GM12872 (cell line): ENCODE measurements around the gene RAD51D.

Experiments
- TF ChIP-seq, protein P1 (sequence below): IDR thresholded peaks from 3 replicates; pipeline ENCODE4 v1.5.1; 2011; ENCODE audit warnings: low read depth, mild to moderate bottlenecking, low read length, moderate library complexity; ENCODE audit not compliant: insufficient read depth

RAD51D gene

DNA sequence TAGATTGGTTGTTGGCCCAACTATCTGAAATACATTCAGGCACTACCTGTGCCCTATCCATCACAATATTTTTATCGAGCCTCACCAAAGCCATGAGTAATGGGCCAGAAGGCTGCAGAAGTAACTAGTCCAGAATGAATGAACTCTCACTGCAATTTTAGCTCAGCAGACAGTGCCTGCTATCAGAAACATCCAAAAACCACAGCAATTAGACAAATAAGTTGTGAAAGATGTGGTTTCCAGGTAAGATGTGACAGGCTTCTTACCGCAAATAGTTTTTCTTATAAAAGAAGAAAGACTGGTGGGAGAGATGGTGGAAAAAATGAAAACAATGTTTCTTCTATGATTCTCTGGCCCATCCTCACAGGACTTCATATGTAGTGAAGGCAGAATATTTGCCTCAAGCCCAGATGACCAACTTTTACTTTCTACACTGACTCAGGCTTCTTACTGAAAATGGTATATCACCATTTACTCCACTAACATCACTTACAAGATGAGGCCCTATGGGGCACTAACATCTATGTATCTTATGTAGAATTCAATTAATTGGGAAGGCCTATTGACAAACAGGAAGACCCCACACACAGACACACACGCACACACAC lies 46.4 kb downstream of the RAD51D start:
- TF ChIP-seq, protein P1, sequence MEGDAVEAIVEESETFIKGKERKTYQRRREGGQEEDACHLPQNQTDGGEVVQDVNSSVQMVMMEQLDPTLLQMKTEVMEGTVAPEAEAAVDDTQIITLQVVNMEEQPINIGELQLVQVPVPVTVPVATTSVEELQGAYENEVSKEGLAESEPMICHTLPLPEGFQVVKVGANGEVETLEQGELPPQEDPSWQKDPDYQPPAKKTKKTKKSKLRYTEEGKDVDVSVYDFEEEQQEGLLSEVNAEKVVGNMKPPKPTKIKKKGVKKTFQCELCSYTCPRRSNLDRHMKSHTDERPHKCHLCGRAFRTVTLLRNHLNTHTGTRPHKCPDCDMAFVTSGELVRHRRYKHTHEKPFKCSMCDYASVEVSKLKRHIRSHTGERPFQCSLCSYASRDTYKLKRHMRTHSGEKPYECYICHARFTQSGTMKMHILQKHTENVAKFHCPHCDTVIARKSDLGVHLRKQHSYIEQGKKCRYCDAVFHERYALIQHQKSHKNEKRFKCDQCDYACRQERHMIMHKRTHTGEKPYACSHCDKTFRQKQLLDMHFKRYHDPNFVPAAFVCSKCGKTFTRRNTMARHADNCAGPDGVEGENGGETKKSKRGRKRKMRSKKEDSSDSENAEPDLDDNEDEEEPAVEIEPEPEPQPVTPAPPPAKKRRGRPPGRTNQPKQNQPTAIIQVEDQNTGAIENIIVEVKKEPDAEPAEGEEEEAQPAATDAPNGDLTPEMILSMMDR = no peak

DNA sequence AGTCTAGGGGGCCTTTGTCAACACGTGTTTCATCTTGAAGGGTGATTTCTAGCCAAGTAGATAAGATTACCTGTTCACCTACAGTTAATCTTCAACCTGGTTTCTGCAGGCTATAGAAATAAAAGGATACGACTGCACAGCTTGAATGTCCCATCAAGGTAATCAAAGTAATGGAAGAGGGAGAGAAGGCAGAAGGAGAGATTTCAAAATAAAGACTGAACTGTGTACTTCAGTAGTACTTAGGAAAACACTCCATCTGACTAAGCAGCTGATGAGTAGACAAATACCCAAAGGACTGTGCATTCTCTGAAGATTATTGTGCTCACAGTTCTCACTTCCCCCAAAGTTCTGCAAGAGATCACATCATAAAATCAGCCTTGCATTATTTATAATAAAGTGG lies 50.3 kb downstream of the RAD51D start:
- TF ChIP-seq, protein P1 = no peak

- TF ChIP-seq, protein P1 = no peak
These were observed 51.4 kb downstream of the RAD51D start for GRCh38 chr17:35068249-35068648.

DNA sequence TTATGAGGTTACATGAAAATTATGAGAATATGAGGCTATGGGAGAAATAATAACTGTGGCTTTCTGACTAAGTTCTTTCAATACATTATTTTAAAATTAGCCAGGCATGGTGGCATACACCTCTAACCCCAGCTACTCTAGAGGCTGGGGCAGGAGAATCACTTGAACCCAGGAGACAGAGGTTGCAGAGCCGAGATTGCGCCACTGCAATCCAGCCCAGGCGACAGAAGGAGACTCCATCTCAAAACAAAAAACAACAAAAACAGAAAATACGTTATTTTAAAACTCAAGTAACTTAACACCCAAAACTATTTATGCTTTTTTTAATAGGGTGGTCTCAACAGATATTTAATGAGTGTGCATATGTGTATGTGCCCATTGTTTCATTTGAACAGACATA lies 53.8 kb downstream of the RAD51D start:
- TF ChIP-seq, protein P1 = no peak

DNA sequence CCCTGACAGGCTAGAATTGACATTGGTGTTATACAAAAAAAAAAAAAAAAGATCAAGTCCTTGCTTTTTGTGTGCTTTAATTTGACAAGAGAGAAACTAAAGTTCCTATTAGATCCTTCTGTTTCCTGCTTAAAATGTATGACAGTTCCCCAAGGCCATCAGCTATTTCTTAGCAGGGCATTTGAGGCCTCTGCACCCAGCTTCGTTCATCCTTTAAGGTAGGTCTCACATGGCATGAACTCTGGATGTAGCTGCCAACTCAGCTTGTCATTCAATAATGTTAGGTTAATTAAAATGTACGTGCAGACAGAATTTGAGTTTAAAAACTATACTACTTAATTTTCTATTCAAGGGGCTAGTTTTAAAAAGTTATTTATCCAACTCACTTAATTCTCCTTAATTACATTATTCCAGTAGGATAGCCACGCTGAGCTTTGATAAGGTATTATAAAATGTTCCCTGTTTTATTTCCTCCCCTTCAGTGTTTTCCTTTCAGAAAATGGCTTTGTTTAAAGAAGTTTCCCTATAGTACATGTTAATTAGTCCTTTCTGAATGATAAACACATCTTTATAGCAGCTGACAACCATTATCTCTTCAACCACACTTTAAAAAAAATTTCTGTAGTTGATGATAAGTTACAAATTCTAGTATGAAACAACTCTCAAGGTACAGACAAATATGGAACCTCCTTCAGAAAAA lies 55.0 kb downstream of the RAD51D start:
- TF ChIP-seq, protein P1 = no peak

DNA sequence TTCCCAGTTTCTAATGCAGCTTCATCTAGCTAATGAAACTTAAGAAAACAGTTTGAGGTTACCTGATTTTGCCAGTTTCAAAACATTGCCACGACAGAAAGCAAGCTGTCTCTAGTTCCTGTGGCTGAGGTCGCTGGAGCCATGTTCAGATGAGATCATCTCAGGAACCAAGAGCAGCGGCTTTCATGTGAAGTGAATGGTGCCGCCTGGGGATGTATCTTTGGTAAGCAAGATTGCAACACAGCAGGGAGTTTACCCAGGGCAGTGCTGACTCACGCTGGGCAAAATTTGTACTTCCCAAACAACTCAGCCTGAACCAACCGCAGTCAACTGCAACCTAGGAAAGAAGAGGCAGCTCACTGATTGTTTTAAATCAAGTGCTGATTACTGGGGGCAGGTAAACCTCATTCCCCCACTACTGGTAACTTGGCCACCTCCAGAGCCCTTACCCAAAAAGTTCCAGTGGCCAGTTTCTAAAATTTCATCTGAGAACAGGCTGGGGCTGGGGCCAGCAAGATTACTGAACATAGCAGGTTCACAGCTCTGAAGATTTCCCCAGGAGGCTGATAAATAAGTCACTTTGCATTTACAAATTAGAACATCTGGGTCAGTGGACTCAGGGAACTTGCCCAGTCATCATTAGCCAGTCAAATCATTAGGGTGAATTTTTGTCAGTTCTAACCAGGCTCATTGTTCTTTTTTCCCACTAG lies 56.0 kb downstream of the RAD51D start, which contains the start of gene RFFL:
RFFL (minus strand) TSS at position 194 of the 710 bp plus-strand sequence. CDS start 37,154 bp downstream, outside the sequence.
- TF ChIP-seq, protein P1 = no peak

- TF ChIP-seq, protein P1 = no peak
These were observed 57.4 kb downstream of the RAD51D start for GRCh38 chr17:35062308-35062707.
